Measurements from ENCODE around the gene PNRC2.

GRCh38 chr1:23927097-23927496, 32.5 kb upstream of the PNRC2 start:
- TF ChIP-seq POLR2A (IDR thresholded peaks at IDR 0.05), result no peak
- no peak for TF ChIP-seq CTCF (IDR thresholded peaks at IDR 0.05)

Data from Peyer's patch (tissue), 4 donors.